ENCODE measurements around the gene ERCC8. TPM values are rescaled to one million over a fixed set of nuclear protein-coding genes. Genes with fewer than 3 reads are reported as not detected.

ERCC8 gene
- total and polyA plus RNA-seq, 2 of the 8 experiments (the other 6 are each of a cell fraction or from before 2014, with no cell fraction given) = 17.3 TPM

DNA sequence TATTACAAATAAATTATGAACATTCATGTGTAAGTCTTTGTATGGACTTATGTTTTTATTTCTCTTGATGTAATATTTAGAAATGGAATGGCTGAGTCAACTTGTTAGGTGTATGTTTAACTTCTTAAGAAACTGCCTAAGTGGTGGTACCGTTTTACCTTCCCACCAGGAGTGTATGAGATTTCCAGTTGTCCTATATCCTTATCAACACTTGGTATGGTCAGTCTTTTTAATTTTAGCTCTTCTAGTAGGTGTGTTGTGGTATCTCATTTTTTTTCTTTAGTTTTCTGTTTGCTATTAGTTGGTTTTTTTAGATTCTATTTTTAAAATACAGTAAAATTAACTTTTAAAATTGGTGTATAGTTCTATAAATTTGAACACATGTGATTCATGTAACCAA, 3.9 kb upstream of the ERCC8 start (continued):
- no peak for TF ChIP-seq CBX5 (IDR thresholded peaks at IDR 0.05; ENCODE audit: low read depth, low read length)
